ENCODE measurements around the gene ABCB8. TPM values are rescaled to one million over a fixed set of nuclear protein-coding genes. Genes with fewer than 3 reads are reported as not detected.

ABCB8 gene
- total and polyA plus RNA-seq, 2 of the 8 experiments (the other 6 are each of a cell fraction or from before 2014, with no cell fraction given), result 17.7 to 27.0 TPM

- no peak for TF ChIP-seq CHD7 (IDR thresholded peaks at IDR 0.05; ENCODE audit: insufficient replicate concordance, low read length)
- no peak for TF ChIP-seq RXRA (IDR thresholded peaks at IDR 0.05; ENCODE audit: insufficient read depth, low read depth, low read length)
Measured at GRCh38 chr7:151020231-151020630, 8.0 kb upstream of the ABCB8 start (continued).
